ENCODE results near the gene PSMF1.

PSMF1 gene

GRCh38 chr20:1171461-1172093 is 53.2 kb downstream of the PSMF1 start:
- no peak overlapping the region for H3K4me3 ChIP-seq (ENCODE audit: low read length)
- TF ChIP-seq CTCF (conservative IDR thresholded peaks at IDR 0.05; ENCODE audit: low read length) = no peak
- DNase-seq (ENCODE audit: low read depth) = peak; percentile 13

GRCh38 chr20:1173698-1174097 is 55.3 kb downstream of the PSMF1 start:
- no peak for DNase-seq (ENCODE audit: low read depth)
- H3K4me3 ChIP-seq (ENCODE audit: low read length) = no peak overlapping the region
- no peak for TF ChIP-seq CTCF (conservative IDR thresholded peaks at IDR 0.05; ENCODE audit: low read length)

- DNase-seq (ENCODE audit: low read depth) = no peak
- no peak for TF ChIP-seq CTCF (conservative IDR thresholded peaks at IDR 0.05; ENCODE audit: low read length)
- H3K4me3 ChIP-seq (ENCODE audit: low read length) = no peak overlapping the region
Observed at GRCh38 chr20:1174787-1175186, 56.4 kb downstream of the PSMF1 start.

- DNase-seq (ENCODE audit: low read depth) = no peak
- no peak for TF ChIP-seq CTCF (conservative IDR thresholded peaks at IDR 0.05; ENCODE audit: low read length)
- H3K4me3 ChIP-seq (ENCODE audit: low read length) = no peak overlapping the region
Observed at GRCh38 chr20:1177680-1178079, 59.3 kb downstream of the PSMF1 start.

GRCh38 chr20:1178103-1178502 is 59.7 kb downstream of the PSMF1 start:
- no peak for DNase-seq (ENCODE audit: low read depth)
- TF ChIP-seq CTCF (conservative IDR thresholded peaks at IDR 0.05; ENCODE audit: low read length) = no peak
- no peak overlapping the region for H3K4me3 ChIP-seq (ENCODE audit: low read length)

GRCh38 chr20:1178623-1179022 is 60.2 kb downstream of the PSMF1 start:
- no peak for DNase-seq (ENCODE audit: low read depth)
- no peak overlapping the region for H3K4me3 ChIP-seq (ENCODE audit: low read length)
- TF ChIP-seq CTCF (conservative IDR thresholded peaks at IDR 0.05; ENCODE audit: low read length) = no peak

GRCh38 chr20:1180949-1181348 is 62.5 kb downstream of the PSMF1 start:
- DNase-seq (ENCODE audit: low read depth) = no peak
- no peak for TF ChIP-seq CTCF (conservative IDR thresholded peaks at IDR 0.05; ENCODE audit: low read length)
- H3K4me3 ChIP-seq (ENCODE audit: low read length) = no peak overlapping the region
